Mucosa of gallbladder (tissue), 1 donor: ENCODE results near the gene RPL32. TPM values are rescaled to one million over a fixed set of nuclear protein-coding genes. Genes with fewer than 3 reads are reported as not detected.

Source experiments
- DNase-seq: peaks from one replicate; pipeline ENCODE4 v3.0.0-alpha.2; 2020; ENCODE audit warnings: low spot score
- total RNA-seq: library from RNA; stranded (reverse); gene quantifications from one replicate; pipeline ENCODE4 v1.2.1, GENCODE V29; 2021
- donor health status: DM: no; HTN: no; CAD: no.

The RPL32 gene
- total RNA-seq, 1 donor from 2014 or later, result 975 TPM

- no peak for DNase-seq
Observed at GRCh38 chr3:12832350-12833221, 8.8 kb downstream of the RPL32 start.

GRCh38 chr3:12831301-12831866 lies 10.0 kb downstream of the RPL32 start:
- DNase-seq, result no peak

- DNase-seq, result no peak
Observed at GRCh38 chr3:12830785-12831156, 10.6 kb downstream of the RPL32 start.

GRCh38 chr3:12829886-12830784 lies 11.2 kb downstream of the RPL32 start:
- DNase-seq, result no peak

GRCh38 chr3:12829404-12829803 lies 12.0 kb downstream of the RPL32 start:
- no peak for DNase-seq

- DNase-seq, result no peak
Observed at GRCh38 chr3:12828751-12829150, 12.6 kb downstream of the RPL32 start.

GRCh38 chr3:12825156-12825555 lies 16.2 kb downstream of the RPL32 start:
- DNase-seq, result no peak

- DNase-seq, result no peak
Observed at GRCh38 chr3:12824299-12824698, 17.1 kb downstream of the RPL32 start.

GRCh38 chr3:12822725-12823373 lies 18.5 kb downstream of the RPL32 start:
- no peak for DNase-seq

- no peak for DNase-seq
Observed at GRCh38 chr3:12818773-12819172, 22.6 kb downstream of the RPL32 start.

- DNase-seq, result no peak
Observed at GRCh38 chr3:12818273-12818672, 23.1 kb downstream of the RPL32 start.

- DNase-seq, result no peak
Observed at GRCh38 chr3:12817343-12817710, 24.0 kb downstream of the RPL32 start.

- DNase-seq, result no peak
Observed at GRCh38 chr3:12816521-12817342, 24.6 kb downstream of the RPL32 start.

GRCh38 chr3:12815719-12816118 lies 25.6 kb downstream of the RPL32 start:
- DNase-seq, result no peak

- DNase-seq, result no peak
Observed at GRCh38 chr3:12815078-12815477, 26.3 kb downstream of the RPL32 start.

GRCh38 chr3:12813967-12814366 lies 27.4 kb downstream of the RPL32 start:
- no peak for DNase-seq

- DNase-seq, result no peak
Observed at GRCh38 chr3:12812812-12813211, 28.6 kb downstream of the RPL32 start.

- DNase-seq, result no peak
Observed at GRCh38 chr3:12810961-12811360, 30.4 kb downstream of the RPL32 start.

- peak; percentile 96 for DNase-seq
Observed at GRCh38 chr3:12810013-12810780, 31.2 kb downstream of the RPL32 start.

GRCh38 chr3:12809435-12809834 lies 31.9 kb downstream of the RPL32 start:
- no peak for DNase-seq
